ENCODE results near the gene RANBP9.

The RANBP9 gene

DNA sequence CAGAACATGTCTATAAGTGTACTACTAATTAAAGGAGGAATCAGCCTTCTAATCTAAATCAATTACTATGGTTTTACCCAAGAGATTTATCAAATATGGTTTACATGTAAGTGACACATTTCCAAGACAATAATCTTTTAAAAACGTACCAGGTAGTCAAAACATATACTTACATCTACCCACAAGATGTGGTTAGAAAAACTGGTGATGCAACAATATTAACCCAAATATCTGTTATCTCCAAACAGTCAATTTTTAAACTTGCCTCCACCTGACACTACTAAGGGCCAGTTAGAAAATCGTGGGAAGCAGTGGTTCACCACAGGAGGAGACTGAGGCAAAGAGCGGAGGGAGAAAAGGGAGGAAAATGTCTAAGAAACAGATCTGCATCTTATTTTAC is 68.5 kb downstream of the RANBP9 start:
- no peak for DNase-seq

DNA sequence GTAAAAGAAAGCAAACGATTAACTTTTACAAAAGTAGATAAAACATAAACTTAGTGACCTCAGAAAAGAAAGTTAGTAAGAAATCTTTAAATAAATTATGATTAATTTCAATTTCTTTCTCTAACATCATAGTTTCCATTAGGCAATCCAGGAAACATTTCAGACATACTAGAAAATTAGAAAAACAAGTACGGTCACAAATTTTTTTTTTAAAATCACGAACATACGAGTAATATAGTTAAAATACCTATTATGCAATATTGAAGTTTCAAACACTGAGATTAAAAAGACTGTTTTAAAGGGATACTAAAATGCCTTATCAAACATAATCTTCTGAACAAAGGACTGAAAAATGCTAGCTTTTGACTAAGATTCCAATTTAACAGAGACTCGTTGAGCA is 70.3 kb downstream of the RANBP9 start:
- DNase-seq, result no peak

DNA sequence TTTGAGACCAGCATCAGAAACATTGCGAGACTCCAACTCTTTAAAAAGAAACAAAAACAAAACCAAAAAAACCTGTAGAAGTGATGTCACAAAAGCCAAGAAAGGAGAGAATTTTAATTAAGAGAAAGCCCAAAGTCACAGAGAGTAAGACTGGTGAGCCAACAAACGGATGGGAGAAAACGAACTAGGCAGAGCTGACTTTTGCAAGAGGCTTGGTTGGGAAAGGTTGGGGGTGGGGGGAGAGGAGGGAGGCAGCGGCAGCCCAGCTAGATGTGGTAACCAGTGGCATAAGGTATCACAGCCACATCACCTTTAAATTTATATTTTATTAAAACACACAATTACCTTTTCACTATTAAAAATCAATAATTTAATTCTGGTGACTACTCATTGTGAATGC is 73.0 kb downstream of the RANBP9 start:
- no peak for DNase-seq

DNA sequence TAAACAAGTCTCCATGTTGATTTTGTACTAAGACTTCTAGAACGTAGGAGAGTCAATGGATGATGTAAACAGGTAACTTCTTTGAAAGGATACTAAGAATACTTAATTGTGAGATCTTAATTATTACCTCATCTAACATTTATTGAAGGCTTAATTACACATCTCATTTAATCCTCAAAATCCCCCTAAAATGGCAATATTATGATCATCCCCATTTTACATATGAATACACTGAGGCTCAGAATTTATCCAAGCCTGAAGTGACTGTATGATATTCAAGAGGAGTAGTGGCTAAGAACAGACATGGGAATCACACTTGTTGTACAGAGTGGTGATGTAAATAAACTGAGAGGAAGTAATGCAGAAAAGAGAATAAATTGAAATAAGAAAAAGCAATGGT is 73.6 kb downstream of the RANBP9 start:
- no peak for DNase-seq

DNA sequence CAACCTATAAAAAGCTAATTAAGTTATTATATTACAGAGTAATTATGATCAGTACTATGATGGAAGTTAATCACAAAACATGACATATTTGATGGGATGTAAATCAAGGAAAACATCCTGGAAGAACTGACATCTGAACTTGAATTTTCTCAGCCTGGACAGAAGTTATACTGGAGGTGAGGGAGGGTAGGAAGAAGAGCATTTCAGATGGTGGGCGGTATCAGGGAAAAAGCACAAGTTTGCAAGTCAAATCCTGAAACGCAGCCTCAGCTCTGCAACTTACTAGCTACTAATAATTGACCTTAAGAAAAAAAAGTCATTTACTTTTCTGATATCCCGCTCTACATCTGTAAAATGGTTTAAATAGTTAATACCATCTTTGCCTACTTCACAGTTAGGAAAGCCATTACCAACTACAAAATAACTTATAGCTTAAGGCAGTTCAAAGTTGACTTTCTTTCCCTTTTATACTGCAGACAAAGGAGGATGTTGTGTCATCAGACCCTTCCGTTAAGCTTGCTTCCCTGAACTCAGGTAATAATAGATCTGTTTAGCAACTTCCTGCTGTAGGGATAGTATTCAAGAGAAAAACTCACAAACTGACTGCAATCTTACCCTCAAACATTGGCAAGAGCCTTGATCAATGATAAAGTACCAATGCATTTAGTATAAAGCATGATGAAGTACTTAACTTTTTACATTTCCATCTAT is 75.5 kb downstream of the RANBP9 start:
- no peak for DNase-seq

DNA sequence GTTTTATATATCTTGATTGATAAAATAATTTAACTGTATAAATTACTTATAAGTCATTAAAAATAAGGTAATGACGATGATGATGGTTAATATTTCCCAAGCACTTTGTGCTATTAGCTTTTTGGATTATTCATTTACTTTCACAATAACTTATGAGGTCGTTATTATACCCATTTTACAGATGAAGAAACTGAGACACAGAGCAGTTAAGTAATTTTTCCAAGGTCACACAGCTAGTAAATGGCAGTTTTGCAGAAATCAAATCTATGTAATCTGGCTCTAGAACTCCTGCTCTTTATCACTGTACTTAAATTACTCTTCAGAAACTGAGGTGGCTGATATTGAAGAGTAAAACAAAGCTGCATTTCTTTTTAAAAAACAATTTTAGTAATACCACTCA is 78.3 kb downstream of the RANBP9 start:
- DNase-seq, result no peak

DNA sequence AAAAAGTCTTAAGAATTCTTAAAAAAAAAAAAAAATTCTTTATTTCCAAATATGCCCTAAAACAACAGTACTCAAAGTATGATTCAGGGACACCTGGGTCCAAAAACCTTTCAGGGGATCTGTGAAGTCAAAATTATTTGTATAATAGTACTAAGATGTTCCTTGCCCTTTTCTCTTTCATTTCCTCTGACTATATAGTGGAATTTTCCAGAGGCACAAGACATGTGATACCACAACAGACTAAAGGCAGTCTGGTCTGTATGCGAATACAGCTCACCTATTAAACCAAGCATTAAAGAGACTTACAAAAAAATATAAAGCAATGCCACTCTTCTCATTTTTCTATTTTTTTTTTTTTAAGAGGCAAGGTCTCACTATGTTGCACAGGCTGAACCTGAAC is 81.1 kb downstream of the RANBP9 start:
- DNase-seq, result no peak

DNA sequence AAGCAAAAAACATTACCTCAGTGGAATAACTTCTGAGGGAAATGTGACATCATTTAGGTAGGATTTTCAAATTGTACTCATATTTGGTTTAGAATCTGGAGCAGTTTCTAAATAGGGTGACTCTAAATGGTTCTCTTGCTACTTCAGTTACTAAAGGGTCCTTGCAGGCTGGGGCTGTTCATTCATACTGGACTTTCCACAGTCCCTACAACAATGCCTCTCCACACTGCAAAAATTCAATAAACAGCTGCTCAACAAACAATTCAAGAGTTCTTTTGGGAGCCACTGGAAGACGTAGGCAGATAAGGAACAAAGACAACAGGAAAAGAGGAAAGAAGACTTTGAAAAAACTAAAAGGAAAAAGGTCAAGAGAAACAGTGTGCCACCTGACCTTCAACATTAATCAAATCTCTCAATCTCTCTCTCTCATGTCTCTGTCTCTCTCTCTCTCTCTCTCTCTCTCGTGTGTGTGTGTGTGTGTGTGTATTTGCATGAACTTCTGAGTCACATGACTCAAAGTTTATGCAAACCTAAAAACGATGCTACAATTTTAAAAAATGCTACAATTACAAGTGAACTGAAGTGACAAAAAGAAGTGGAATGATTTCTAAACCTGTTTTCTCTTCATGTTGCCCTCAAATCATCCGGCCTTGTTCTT is 82.0 kb downstream of the RANBP9 start:
- DNase-seq, result no peak

DNA sequence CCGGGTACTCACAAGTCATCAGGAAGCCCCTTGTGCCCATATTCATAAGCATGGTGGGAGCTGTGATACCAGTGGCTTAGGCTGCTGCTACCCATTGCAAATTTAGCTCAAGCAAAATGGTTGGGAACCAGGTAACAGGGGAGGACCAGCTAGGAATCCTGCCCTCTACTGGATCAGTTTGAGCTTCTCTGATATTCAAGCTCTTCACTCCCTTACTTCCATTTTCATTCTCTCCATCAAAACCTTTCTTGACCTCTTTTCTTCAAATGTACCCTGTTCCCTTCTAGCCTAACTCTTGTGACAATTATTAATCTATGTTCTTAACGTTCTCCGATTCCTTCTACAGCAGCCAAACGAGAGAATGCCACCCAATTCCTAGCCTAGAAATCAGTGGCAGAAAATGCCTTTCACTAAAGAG is 86.8 kb downstream of the RANBP9 start:
- no peak for DNase-seq

DNA sequence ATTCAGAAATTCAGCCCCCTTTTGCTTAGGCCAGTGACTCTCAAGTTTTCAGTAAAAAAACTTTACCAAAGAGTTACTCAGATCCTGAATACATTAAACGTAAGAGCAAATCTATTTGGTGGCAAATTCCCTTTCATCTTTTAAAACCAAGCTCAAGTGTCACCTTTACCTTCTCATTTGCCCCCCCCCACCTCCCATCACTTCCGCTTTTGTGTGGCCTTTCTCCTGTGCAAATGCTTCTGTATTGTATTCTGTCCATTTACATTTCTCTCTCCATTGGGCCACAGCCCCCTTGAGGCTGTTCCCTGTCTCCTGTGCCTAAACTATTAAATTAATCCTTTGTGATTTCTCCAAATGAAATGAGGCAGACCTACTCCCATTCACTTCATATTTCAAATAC is 94.6 kb downstream of the RANBP9 start:
- DNase-seq, result no peak

DNA sequence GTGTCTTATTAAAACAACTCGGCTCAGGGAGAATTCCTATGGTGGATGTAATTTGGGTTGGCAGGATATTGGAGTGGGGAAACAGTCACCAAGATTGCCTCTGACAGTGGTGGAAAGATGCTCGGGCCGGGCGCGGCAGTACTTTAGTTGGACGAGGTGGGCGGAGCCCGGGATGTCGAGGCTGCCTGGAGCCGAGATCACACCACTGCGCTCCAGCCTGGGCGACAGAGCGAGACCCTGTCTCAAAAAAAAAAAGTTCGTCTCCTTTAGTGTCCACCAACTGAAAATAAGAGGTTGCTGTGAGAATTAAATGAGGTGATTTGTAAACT is 95.9 kb downstream of the RANBP9 start:
- DNase-seq, result peak; percentile 65

DNA sequence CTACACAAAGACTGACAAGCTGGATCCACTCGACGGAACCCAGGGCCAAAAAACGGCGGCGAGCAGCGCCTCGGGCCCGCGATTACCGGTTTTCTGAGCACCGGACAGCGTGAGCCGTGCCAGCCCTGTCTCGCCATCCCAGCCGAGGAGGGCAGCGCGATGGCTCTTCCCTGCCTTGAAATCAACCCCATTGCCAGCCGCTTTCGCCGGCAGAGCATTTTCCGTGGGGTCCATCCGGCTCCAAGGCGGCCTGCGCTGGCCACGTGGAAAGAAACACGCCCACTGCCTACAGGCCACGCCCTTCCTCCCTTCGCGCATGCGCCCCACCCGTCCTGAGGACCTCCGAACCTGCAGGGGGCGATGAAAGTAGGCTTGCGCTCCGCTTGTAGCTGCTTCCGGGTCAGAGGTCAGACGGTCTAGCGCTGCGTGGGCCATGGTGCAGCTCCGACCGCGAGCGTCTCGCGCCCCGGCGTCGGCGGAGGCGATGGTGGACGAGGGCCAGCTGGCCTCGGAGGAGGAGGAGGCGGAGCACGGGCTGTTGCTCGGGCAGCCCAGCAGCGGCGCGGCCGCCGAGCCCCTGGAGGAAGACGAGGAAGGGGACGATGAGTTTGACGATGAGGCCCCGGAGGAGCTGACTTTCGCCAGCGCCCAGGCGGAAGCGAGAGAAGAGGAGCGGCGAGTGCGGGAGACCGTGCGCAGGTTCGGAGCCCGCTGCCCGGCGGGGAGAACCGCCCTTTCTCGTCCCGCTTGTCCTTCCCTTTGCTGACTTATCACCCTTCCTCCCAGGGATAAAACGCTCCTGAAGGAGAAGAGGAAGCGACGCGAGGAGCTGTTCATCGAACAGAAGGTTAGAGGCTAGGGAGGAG is 96.5 kb downstream of the RANBP9 start, which contains the start of gene NOL7:
NOL7 (plus strand) TSS at position 410 of the 866 bp plus-strand sequence; CDS start at position 434, 24 bp downstream.
- DNase-seq, result peak; percentile 99

DNA sequence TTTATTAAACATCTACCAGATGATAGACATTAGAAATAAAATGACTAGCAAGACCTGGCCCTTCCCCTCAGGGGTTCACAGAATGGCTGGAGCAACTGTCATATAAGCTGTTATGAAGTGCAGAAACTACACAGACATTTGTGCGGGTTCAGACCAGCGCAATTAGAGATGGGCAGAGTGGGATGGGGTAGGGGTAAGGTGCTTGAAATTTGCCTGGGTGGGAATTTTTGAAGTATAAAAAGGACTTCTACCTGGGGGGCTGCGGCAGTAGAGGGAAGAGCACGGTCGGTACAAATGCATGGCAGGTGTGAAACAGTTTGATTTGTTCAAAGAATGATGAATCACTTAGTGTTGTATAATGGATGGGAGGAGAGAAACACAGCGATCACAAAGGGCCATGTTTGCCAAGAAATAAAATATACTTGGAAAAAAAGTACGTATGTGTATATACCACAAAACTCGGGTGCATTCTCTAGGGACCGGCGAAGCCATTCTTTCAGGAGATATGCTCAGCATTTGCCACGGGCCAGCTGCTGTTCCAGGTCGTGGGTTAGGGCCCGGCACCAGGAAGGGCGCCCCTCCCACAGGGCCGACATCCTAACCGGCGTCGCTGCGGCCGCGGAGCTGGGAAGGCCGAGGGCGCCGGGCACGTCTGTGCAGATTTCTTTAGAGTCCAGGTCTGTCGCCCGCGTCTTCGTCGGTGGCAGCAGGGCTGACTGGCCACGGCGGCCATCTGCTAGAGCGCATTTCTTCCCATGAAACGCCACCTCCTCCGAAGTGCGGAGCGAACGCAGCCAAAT is 97.3 kb downstream of the RANBP9 start:
- no peak for DNase-seq

DNA sequence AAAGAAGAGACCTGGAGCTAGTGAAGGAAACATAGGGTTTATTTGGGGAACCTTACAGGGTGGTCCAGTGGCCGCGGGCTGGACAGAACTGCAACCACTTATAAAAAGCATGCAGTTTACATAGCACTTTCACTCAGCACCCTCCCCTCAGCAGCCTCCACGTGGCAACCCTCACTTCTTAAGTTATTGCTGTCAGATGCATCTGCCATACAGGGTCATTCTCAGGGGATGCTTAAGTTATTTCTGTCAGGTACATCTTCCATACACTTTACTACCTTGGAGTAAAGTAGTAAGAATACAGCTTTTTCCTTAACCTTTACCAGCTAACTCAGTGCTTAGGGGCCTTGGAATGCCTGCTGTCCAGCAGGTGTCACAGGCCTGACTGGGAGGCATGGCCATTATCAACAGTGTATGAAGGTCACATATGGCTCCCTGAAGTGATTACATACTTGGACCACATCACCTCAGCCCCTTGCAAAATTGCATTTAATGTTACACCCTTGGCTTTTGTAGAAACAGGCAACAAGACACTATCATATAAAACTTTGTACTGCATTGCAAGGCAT is 98.5 kb downstream of the RANBP9 start:
- DNase-seq, result no peak

DNA sequence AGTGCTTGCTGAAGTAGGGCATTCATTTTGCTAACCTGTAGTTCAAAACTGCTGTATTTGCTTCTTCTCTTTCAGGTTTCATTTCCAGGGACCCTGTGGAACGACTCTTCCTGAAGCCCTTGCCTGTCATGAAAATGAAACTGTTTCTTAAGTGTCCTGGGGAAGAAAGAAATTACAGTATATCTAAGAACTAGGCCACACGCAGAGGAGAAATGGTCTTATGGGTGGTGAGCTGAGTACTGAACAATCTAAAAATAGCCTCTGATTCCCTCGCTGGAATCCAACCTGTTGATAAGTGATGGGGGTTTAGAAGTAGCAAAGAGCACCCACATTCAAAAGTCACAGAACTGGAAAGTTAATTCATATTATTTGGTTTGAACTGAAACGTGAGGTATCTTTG is 99.9 kb downstream of the RANBP9 start:
- no peak for DNase-seq

DNA sequence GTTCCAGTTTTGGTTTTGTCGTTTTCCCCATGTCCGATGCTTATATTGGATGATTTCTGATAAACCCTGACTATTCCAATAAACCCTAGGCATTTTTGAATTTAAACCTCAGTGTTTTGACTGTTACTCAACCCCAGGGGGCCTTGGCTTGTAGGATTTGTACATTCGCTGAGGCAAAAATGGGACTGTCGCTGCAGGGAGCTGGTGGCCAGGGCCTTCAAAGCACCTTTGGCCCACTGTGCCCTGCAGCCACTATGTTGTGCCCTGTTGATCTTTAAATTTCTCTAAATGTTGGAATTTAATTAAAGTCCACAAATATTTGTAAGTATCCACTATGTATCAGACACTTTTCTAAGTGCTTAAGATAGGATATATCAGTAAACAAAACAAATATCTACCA is 106.0 kb downstream of the RANBP9 start:
- DNase-seq, result no peak

DNA sequence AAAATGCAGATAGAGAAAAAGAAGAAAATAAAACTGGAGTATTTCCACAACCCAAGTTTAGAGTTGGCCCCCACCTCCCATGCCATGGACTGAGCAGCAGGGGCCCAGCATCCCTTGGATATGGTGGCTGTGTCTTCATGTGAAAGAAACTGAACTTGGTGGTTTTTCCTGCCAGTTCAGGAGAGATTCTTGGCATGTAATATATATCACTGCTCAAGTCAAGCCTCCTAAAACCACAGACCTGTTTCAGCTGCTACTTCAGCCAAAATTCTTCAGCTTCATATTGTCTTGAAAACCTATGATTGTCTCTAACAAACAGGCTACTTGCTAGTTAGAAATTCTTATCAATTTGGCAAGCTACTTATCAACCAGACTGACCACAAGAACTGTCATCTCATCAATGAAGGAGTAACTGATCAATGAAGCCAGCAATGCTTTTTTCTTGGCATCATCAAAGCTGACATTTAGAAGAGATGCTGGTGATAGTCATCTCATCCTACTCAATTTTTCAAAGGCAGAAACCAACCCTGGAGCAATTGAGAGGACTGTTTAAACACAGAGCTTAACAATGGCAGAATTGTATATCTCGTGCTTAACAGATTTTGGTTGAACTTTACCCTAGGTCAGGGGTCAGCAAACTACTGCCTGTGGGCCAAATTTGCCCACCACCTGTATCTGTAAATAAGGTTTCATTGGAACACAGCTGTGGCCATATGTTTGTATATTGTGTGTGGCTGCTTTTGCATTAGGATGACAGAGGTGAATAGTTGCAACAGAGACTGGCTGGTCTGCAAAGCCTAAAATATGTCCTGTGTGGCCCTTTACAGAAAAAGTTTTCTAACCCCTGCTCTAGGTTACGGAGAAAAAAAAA is 106.9 kb downstream of the RANBP9 start:
- DNase-seq, result no peak

DNA sequence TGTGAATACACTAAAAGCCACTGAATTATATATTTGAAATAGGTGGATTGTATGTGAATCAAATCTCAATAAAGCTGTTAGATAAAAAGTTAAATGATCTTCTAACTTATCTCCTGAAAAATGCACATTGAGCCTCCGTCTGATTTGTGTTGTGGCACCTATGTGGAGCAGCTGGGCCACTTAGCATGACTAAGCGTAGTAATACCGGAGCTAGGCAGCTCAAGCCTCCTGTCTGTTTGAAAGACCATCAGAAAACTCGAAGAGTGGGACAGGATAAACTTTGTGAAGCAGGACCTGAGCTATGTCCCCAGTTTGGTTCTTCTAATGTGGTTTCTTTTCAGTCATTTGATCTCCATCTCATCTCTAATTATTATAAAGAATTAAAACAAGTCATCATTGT is 107.5 kb downstream of the RANBP9 start:
- no peak for DNase-seq

DNA sequence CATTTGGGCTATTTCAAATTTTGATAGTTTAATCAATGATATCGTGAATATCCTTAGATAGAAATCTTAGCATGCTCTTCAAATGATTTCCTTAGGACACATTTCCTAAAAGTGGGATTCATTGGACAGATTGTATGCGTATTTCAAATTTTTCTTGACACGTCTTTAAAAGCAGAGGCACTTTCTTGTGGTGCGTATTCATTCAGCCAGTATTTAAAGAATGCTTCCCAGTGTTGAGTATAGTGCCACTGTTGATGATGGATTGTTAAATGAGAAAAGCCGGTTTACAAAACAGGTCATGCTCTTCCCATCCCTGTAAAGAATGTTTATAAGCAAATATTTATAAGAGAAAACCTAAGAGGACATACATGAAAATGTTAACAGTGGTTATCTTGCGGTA is 111.6 kb downstream of the RANBP9 start:
- no peak for DNase-seq

DNA sequence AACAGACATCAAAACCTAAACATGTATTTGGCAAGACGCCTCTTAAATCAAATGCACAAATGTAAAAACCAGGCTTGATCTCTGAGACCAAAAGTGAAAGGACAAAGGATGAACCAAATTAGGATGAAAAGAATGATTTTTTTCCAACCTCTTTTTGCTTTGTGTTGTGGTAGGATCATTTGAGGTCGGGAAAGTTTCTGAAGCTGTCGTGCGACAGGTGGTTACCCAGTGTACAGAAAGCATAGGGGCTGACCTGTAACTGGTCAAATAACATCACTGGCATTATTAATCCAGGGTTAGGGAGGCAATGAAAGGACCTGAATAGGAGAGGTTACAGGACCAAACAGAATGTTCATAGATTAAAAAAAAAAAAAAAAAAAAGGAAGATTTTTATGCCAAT is 114.6 kb downstream of the RANBP9 start:
- DNase-seq, result no peak

DNA sequence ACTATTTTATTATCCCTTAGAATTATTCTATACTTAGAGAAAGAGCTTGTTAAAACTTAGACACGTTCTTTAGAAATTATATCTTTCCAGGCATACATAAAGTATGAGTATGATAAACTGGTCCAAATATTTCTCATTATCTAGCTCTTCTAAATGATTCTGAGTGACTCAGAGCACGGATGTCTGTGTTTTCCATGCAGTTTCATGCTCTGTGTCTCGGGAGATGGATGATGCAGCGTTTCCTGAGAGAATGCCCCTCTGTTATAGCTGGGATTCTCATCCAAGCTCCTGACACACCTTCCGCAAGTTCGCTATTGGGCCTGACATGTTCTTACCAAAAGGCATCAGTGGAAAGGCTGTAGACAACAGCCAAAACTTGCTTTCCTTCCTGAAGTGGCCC is 117.9 kb downstream of the RANBP9 start:
- DNase-seq, result no peak

DNA sequence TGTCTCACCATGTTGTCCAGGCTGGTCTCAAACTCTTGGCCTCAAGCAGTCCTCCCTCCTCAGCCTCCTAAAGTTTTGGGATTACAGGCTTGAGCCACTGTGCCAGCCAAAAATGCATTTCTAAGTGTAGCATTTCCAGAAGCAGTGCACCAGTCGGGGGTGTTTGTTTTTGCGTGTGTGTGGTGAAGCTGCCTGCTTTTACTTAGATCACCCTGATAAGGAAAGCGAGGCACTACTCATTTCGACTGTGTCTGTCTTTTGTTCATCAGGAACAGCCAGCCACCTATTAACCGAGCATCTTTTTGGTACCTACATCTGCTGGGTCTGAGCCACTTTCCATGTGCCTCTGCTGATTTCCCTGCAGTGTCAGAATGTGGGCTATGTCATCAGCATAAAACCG is 118.5 kb downstream of the RANBP9 start:
- DNase-seq, result no peak
